Upper lobe of left lung (tissue), 4 donors: ENCODE measurements around the gene TLR4.

Source experiments
- CTCF ChIP-seq, 6 experiments: fragments of 450-650 bp in 4 of 6; fragments of 200-600 bp in 2 of 6; sonication (generic) in 2 of 6; IDR thresholded peaks; one replicate each; pipeline ENCODE4 v1.5.1; 2016 to 2019; ENCODE audit warnings: antibody characterized with exemption in 6 of 6
- EP300 ChIP-seq, 4 donors: sonication (generic); formaldehyde crosslinking; IDR thresholded peaks; one replicate each; pipeline ENCODE4 v1.5.1; 2017; ENCODE audit warnings: antibody characterized with exemption in 4 of 4, control low read depth in 2 of 4
- POLR2A ChIP-seq, 4 donors: fragments of 450-650 bp; IDR thresholded peaks; one replicate each; pipeline ENCODE4 v1.5.1; 2016 to 2017; ENCODE audit warnings: antibody characterized with exemption in 4 of 4, mild to moderate bottlenecking in 2 of 4
- POLR2AphosphoS5 ChIP-seq, 2 donors: sonication (generic); formaldehyde crosslinking; IDR thresholded peaks; one replicate each; pipeline ENCODE4 v1.5.1; 2017; ENCODE audit warnings: antibody characterized with exemption in 2 of 2

- TF ChIP-seq POLR2AphosphoS5 (IDR thresholded peaks at IDR 0.05) (no peak), POLR2A (IDR thresholded peaks at IDR 0.05) (no peak), CTCF (IDR thresholded peaks at IDR 0.05) (no peak), EP300 (IDR thresholded peaks at IDR 0.05) (no peak)
Observed at GRCh38 chr9:117744369-117744768, 40.2 kb downstream of the TLR4 start.
